Neuronal stem cell (in vitro differentiated cells): Measurements from ENCODE around the gene LIMS4. TPM values are rescaled to one million over a fixed set of nuclear protein-coding genes. Genes with fewer than 3 reads are reported as not detected.
"Not testable (repeated sequence)": the region's sequence is repeated elsewhere in the genome, so short reads cannot be mapped to it uniquely, and the experiment has no call there.

ENCODE experiments used
- DNase-seq: peaks from one replicate; pipeline ENCODE4 v3.0.0-alpha.2; 2013; ENCODE audit warnings: low spot score
- H2AFZ ChIP-seq: one replicate; pipeline ENCODE4 v1.6.1; 2013; ENCODE audit warnings: mild to moderate bottlenecking, low read length, inconsistent platforms
- H2AK5ac ChIP-seq: 2 replicates; pipeline ENCODE4 v1.6.1; 2013; ENCODE audit warnings: low read depth, mild to moderate bottlenecking, inconsistent platforms, low read length, moderate library complexity, mixed read lengths
- H2BK120ac ChIP-seq: 2 replicates; pipeline ENCODE4 v1.6.1; 2013; ENCODE audit warnings: low read depth, mild to moderate bottlenecking, inconsistent platforms, low read length, moderate library complexity, mixed read lengths
- H2BK12ac ChIP-seq: one replicate; pipeline ENCODE4 v1.6.1; 2013; ENCODE audit warnings: low read length, inconsistent platforms
- H2BK15ac ChIP-seq: 2 replicates; pipeline ENCODE4 v1.6.1; 2013; ENCODE audit warnings: mild to moderate bottlenecking, low read length, inconsistent platforms, mixed read lengths
- H2BK5ac ChIP-seq: one replicate; pipeline ENCODE4 v1.6.1; 2013; ENCODE audit warnings: inconsistent platforms, mild to moderate bottlenecking, low read length, moderate library complexity
- H3K14ac ChIP-seq: one replicate; pipeline ENCODE4 v1.6.1; 2013; ENCODE audit warnings: low read length, inconsistent platforms
- H3K18ac ChIP-seq: 2 replicates; pipeline ENCODE4 v1.6.1; 2013; ENCODE audit warnings: low read length, inconsistent platforms
- H3K23ac ChIP-seq: 2 replicates; pipeline ENCODE4 v1.6.1; 2013; ENCODE audit warnings: low read depth, mild to moderate bottlenecking, mixed read lengths, low read length, inconsistent platforms; ENCODE audit not compliant: poor library complexity
- H3K27ac ChIP-seq: replicated peaks from 3 replicates; pipeline ENCODE4 v1.5.1; 2013; ENCODE audit warnings: low read length, inconsistent platforms
- H3K27me3 ChIP-seq, 3 experiments: 2 replicates each; pipeline ENCODE4 v1.6.1; 2013; ENCODE audit warnings: low read length in 3 of 3, mild to moderate bottlenecking in 2 of 3, inconsistent platforms in 1 of 3, low read depth in 1 of 3, mixed read lengths in 1 of 3, moderate library complexity in 1 of 3; ENCODE audit not compliant: control insufficient read depth in 3 of 3, insufficient read depth in 3 of 3
- H3K36me3 ChIP-seq, 2 donors: replicated peaks in 1 of 2; 2 replicates each; pipeline ENCODE4 v1.6.1; 2013; ENCODE audit warnings: low read length in 2 of 2; ENCODE audit not compliant: control insufficient read depth in 2 of 2, insufficient read depth in 2 of 2
- H3K4ac ChIP-seq: 2 replicates; pipeline ENCODE4 v1.6.1; 2013; ENCODE audit warnings: inconsistent platforms, mild to moderate bottlenecking, low read length, moderate library complexity
- H3K4me1 ChIP-seq, 2 donors: 1 replicate in 1 of 2; 2 replicates in 1 of 2; pipeline ENCODE4 v1.6.1; 2013; ENCODE audit warnings: low read length in 2 of 2, low read depth in 1 of 2; ENCODE audit not compliant: control insufficient read depth in 2 of 2, insufficient read depth in 1 of 2
- H3K4me2 ChIP-seq: one replicate; pipeline ENCODE4 v1.6.1; 2013; ENCODE audit warnings: mild to moderate bottlenecking, low read length, inconsistent platforms; ENCODE audit not compliant: insufficient read depth, poor library complexity, severe bottlenecking
- H3K4me3 ChIP-seq, 2 donors: 2 replicates each; pipeline ENCODE4 v1.5.1; 2013; ENCODE audit warnings: low read length in 2 of 2, mild to moderate bottlenecking in 2 of 2, inconsistent platforms in 1 of 2, moderate library complexity in 1 of 2
- H3K79me1 ChIP-seq: one replicate; pipeline ENCODE4 v1.6.1; 2013; ENCODE audit warnings: low read depth, mild to moderate bottlenecking, inconsistent platforms, low read length, moderate library complexity
- H3K9ac ChIP-seq: one replicate; pipeline ENCODE4 v1.6.1; 2013; ENCODE audit warnings: mild to moderate bottlenecking, low read depth, low read length, inconsistent platforms; ENCODE audit not compliant: poor library complexity
- H3K9me3 ChIP-seq, 2 donors: replicated peaks in 1 of 2; 2 replicates each; pipeline versions ENCODE3 to v1.6.1; 2013; ENCODE audit warnings: low read length in 2 of 2, mild to moderate bottlenecking in 2 of 2, inconsistent platforms in 1 of 2, low read depth in 1 of 2, mixed read lengths in 1 of 2, moderate library complexity in 1 of 2; ENCODE audit not compliant: control insufficient read depth in 2 of 2, insufficient read depth in 1 of 2
- H4K8ac ChIP-seq: one replicate; pipeline ENCODE4 v1.6.1; 2013; ENCODE audit warnings: low read depth, mild to moderate bottlenecking, inconsistent platforms, low read length, moderate library complexity
- H4K91ac ChIP-seq: one replicate; pipeline ENCODE4 v1.6.1; 2013; ENCODE audit warnings: low read length, low read depth, mild to moderate bottlenecking, inconsistent platforms; ENCODE audit not compliant: poor library complexity
- WGBS, 2 donors: extraction: QIAGEN DNeasy Blood & Tissue Kit; methylation state at CpG; one replicate each; pipeline ENCODE4 v1.1.7; 2013; ENCODE audit warnings: missing lambda C conversion rate in 2 of 2, mixed read lengths in 1 of 2; ENCODE audit not compliant: insufficient read length in 2 of 2, insufficient replicate concordance in 1 of 2; ENCODE audit errors: extremely low coverage in 2 of 2; 5-methylcytosine and 5-hydroxymethylcytosine counted together
- small RNA-seq: library from polyadenylated mRNA; stranded (forward); fragments of <200 nt; extraction: miRNeasy Mini kit (QIAGEN cat#:217004); gene quantifications from one replicate; pipeline ENCODE3, GENCODE V24; 2013; ENCODE audit not compliant: insufficient read depth

LIMS4 gene

GRCh38 chr2:110399378-110399777, 73.2 kb downstream of the LIMS4 start:
- H3K4ac ChIP-seq, H3K14ac ChIP-seq, H2AK5ac ChIP-seq, H2BK5ac ChIP-seq, H4K91ac ChIP-seq, H2BK12ac ChIP-seq, H2BK15ac ChIP-seq, H3K4me2 ChIP-seq, H4K8ac ChIP-seq, H3K9me3 ChIP-seq, H3K27ac ChIP-seq, H3K36me3 ChIP-seq, H3K27me3 ChIP-seq, DNase-seq, H3K79me1 ChIP-seq, H3K9ac ChIP-seq, H2AFZ ChIP-seq, H2BK120ac ChIP-seq, H3K18ac ChIP-seq, H3K4me3 ChIP-seq, H3K4me1 ChIP-seq, H3K23ac ChIP-seq: not testable (repeated sequence)
- no CpG with 5 or more reads among the region's 10 CpGs for WGBS, 2 donors

GRCh38 chr2:110395990-110396389, 76.6 kb downstream of the LIMS4 start:
- no CpG with 5 or more reads among the region's 5 CpGs for WGBS, 2 donors
- not testable (repeated sequence) for H3K36me3 ChIP-seq

More at GRCh38 chr2:110395990-110396389, 76.6 kb downstream of the LIMS4 start:
- not testable (repeated sequence) for H3K18ac ChIP-seq, H2BK12ac ChIP-seq, H3K79me1 ChIP-seq, H2BK5ac ChIP-seq, H3K9ac ChIP-seq, H2BK15ac ChIP-seq, H2BK120ac ChIP-seq, H3K23ac ChIP-seq, H3K4me1 ChIP-seq, H3K27me3 ChIP-seq, H4K8ac ChIP-seq, H3K4me3 ChIP-seq, H2AK5ac ChIP-seq, H3K14ac ChIP-seq, DNase-seq, H2AFZ ChIP-seq, H3K4me2 ChIP-seq, H4K91ac ChIP-seq, H3K9me3 ChIP-seq, H3K4ac ChIP-seq, H3K27ac ChIP-seq

Small RNA genes lying within 50 kb of the gene (small RNA-seq; reads per million reads assigned to genes)
- gene AC108938.1 = not detected
